Measurements from ENCODE around the gene NUP98.
"Not testable (repeated sequence)": the region's sequence is repeated elsewhere in the genome, so short reads cannot be mapped to it uniquely, and the experiment has no call there.

- TF ChIP-seq EZH2 (IDR thresholded peaks at IDR 0.05); POLR2AphosphoS5 (IDR thresholded peaks at IDR 0.05; ENCODE audit: borderline replicate concordance, low read depth, low read length): not testable (repeated sequence)
Observed at GRCh38 chr11:3648843-3649242, 148.5 kb downstream of the NUP98 start.

All from SK-N-MC (cell line).